K562 (cell line): Measurements from ENCODE around the gene NECAB3. TPM values are rescaled to one million over a fixed set of nuclear protein-coding genes. Genes with fewer than 3 reads are reported as not detected.

Source experiments
- ATAC-seq: fragments of 200-7000 bp; cut with Tn5 transposase; 3 replicates; pipeline ENCODE4 v1.9.1; 2020; ENCODE audit warnings: moderate library complexity
- BruUV-seq: library from RNA; stranded (reverse); fragments of 400-500 nt; replicated peaks from 2 replicates; lab custom pipeline; 2021; lab: Mats Ljungman, UMichigan
- CTCF ChIA-PET: fragments of 300-600 bp; formaldehyde crosslinking; extraction: SDS; loops from one replicate; lab custom pipeline; 2021; ENCODE audit warnings: low intra/inter-chr PET ratio; lab: Yijun Ruan, JAX
- POLR2A ChIA-PET: fragments of 300-600, 350-650 bp; sonication (Branson Sonifier 250); formaldehyde crosslinking; extraction: SDS; loops from one replicate; lab custom pipeline; 2021; ENCODE audit warnings: antibody characterized with exemption, inconsistent platforms; lab: Yijun Ruan, JAX
- DNase-seq, 4 experiments: peaks; one replicate each; pipeline versions ENCODE4 v3.0.0 to v3.0.0-alpha.2; 2011 to 2018; ENCODE audit warnings: low spot score in 3 of 4, mixed read lengths in 3 of 4; ENCODE audit errors: extremely low read depth in 1 of 4
- FAIRE-seq: peaks from 2 replicates; lab custom pipeline; 2011; peaks lifted over from hg19 to GRCh38; lab: Jason Lieb, UNC
- H2AFZ ChIP-seq: 2 replicates; pipeline ENCODE4 v1.6.0; 2011; ENCODE audit warnings: low read depth, low read length, control low read depth, inconsistent platforms
- H3K27ac ChIP-seq: fragments of 200-600 bp; 3 replicates; pipeline ENCODE4 v1.8.0; 2011; ENCODE audit warnings: low read depth, mild to moderate bottlenecking, control low read depth, inconsistent platforms, low read length, moderate library complexity, mixed read lengths; ENCODE audit errors: extremely low read depth
- H3K27me3 ChIP-seq, 2 experiments: fragments of 300-600 bp in 1 of 2; 2 replicates in 1 of 2; 3 replicates in 1 of 2; pipeline versions ENCODE4 v1.6.0 to v1.8.0; 2011; ENCODE audit warnings: inconsistent platforms in 2 of 2, low read length in 2 of 2, mild to moderate bottlenecking in 1 of 2, mixed read lengths in 1 of 2, moderate library complexity in 1 of 2; ENCODE audit not compliant: control insufficient read depth in 2 of 2, insufficient read depth in 2 of 2
- H3K36me3 ChIP-seq: fragments of 300-600 bp; 3 replicates; pipeline ENCODE4 v1.8.0; 2011; ENCODE audit warnings: mild to moderate bottlenecking, low read length, inconsistent platforms; ENCODE audit not compliant: control insufficient read depth, insufficient read depth
- H3K4me1 ChIP-seq, 2 experiments: fragments of 200-600 bp in 1 of 2; replicated peaks in 1 of 2; 2 replicates in 1 of 2; 3 replicates in 1 of 2; pipeline versions ENCODE4 v1.5.1 to v1.8.0; 2011; ENCODE audit warnings: inconsistent platforms in 2 of 2, low read length in 2 of 2, mild to moderate bottlenecking in 1 of 2, mixed read lengths in 1 of 2, moderate library complexity in 1 of 2; ENCODE audit not compliant: control insufficient read depth in 2 of 2, insufficient read depth in 2 of 2
- H3K4me2 ChIP-seq: 2 replicates; pipeline ENCODE4 v1.6.1; 2011; ENCODE audit warnings: low read length, control low read depth, inconsistent platforms, mixed read lengths; ENCODE audit not compliant: insufficient read depth
- H3K4me3 ChIP-seq: fragments of 200-600 bp; sonication (generic), shearing (Covaris generic); 2 replicates; pipeline ENCODE4 v1.5.1; 2016; ENCODE audit warnings: control low read depth, inconsistent platforms
- H3K79me2 ChIP-seq: fragments of 200-600 bp; 3 replicates; pipeline ENCODE4 v1.8.0; 2011; ENCODE audit warnings: low read length, inconsistent platforms; ENCODE audit not compliant: control insufficient read depth, insufficient read depth
- H3K9ac ChIP-seq, 2 experiments: 2 replicates each; pipeline versions ENCODE4 v1.6.0 to v1.6.1; 2011; ENCODE audit warnings: low read depth in 2 of 2, low read length in 2 of 2, control low read depth in 1 of 2, inconsistent platforms in 1 of 2, mild to moderate bottlenecking in 1 of 2, mixed read lengths in 1 of 2; ENCODE audit not compliant: insufficient read depth in 1 of 2
- H3K9me1 ChIP-seq: one replicate; pipeline ENCODE4 v1.6.0; 2011; ENCODE audit warnings: inconsistent platforms, mild to moderate bottlenecking, low read length, moderate library complexity; ENCODE audit not compliant: control insufficient read depth, insufficient read depth
- H3K9me3 ChIP-seq: replicated peaks from 2 replicates; pipeline ENCODE4 v1.5.1; 2011; ENCODE audit warnings: low read depth, low read length, inconsistent platforms; ENCODE audit not compliant: control insufficient read depth, insufficient read depth
- H4K20me1 ChIP-seq: replicated peaks from 2 replicates; pipeline ENCODE4 v1.6.1; 2011; ENCODE audit warnings: low read length, inconsistent platforms, mixed read lengths; ENCODE audit not compliant: control insufficient read depth, insufficient read depth
- E2F3 ChIP-seq: fragments of 250-450 bp; sonication (Bioruptor Pico); IDR thresholded peaks from 2 replicates; pipeline ENCODE4 v1.4.0; 2020; ENCODE audit warnings: mild to moderate bottlenecking
- PRDM10 ChIP-seq: fragments of 450-650 bp; IDR thresholded peaks from 2 replicates; pipeline ENCODE4 v1.6.1; 2018; ENCODE audit not compliant: partially characterized antibody
- WGBS: fragments of 100-300 bp; shearing (Covaris generic); methylation state at CpG from one replicate; pipeline ENCODE4 v1.1.6; 2016; ENCODE audit warnings: low coverage, mixed read lengths; ENCODE audit not compliant: insufficient coverage; ENCODE audit errors: missing lambda C conversion rate; 5-methylcytosine and 5-hydroxymethylcytosine counted together
- in situ Hi-C: fragments of 300-500 bp; cut with MboI; formaldehyde crosslinking; loops from 4 replicates; pipeline ENCODE4 v1.15.0; 2018; ENCODE audit warnings: inconsistent platforms, mixed read lengths
- intact Hi-C: fragments of 100-400 bp; cut with micrococcal nuclease; formaldehyde crosslinking; loops from 2 replicates; pipeline ENCODE4 v1.14.2; 2022
- polyA plus RNA-seq, 8 experiments: library from polyadenylated mRNA; depleted of rRNA in 4 of 8; stranded (reverse) in 5 of 8; unstranded in 3 of 8; fragments of >200 nt; fragmentation: Nextera tagmentation in 2 of 8; fragmentation: Illumina TruSeq in 1 of 8; extraction: Ambion mirVana in 2 of 8; extraction: Trizol in 1 of 8; gene quantifications; 2 replicates each; pipeline versions ENCODE4 v1.2.1 to v1.2.3, GENCODE V29; 2011 to 2014; ENCODE audit warnings: inconsistent platforms in 1 of 8, missing spikeins in 1 of 8
- total RNA-seq, 7 experiments: library from RNA; depleted of rRNA in 6 of 7; stranded (reverse); fragments of >200 nt in 6 of 7; fragmentation: Illumina TruSeq in 2 of 7; extraction: Trizol in 2 of 7; gene quantifications; 2 replicates each; pipeline versions ENCODE4 v1.2.1 to v1.2.3, GENCODE V29; 2011 to 2021; ENCODE audit warnings: low replicate concordance in 1 of 7

NECAB3 gene
- total and polyA plus RNA-seq, 9 of the 15 experiments (the other 6 are each of a cell fraction or from before 2014, with no cell fraction given): 0.94 to 63.3 (median 31.5) TPM

GRCh38 chr20:33681728-33682353 is 7.6 kb upstream of the NECAB3 start:
- H3K9me1 ChIP-seq: no peaks in the 10 kb centered on the region
- H3K79me2 ChIP-seq: peaks cover 35% of the 10 kb centered on the region
- 53% methylated on average over 9 of the region's 9 CpGs for WGBS
- H3K27ac ChIP-seq: no peak overlapping the region
- FAIRE-seq (no peak), DNase-seq (peak in 1 of 4 experiments; percentile 5), ATAC-seq (no peak)
- CTCF ChIA-PET: no interaction called here
- BruUV-seq: no TSS peak
- POLR2A ChIA-PET: interaction anchor here (0.6 to 2.2 kb wide), 6 partner anchors 9 to 1032 kb away, joined by 3 to 11 read pairs (median 6); partner anchors contain the start of genes ACTL10 and ZNF341
- H3K9me3 ChIP-seq: no peaks in the 10 kb centered on the region
- in situ Hi-C loops: no loop called here
- H4K20me1 ChIP-seq: peaks cover 28% of the 10 kb centered on the region; the same call in 1 of the 2 replicates
- H3K36me3 ChIP-seq: peaks cover 47% of the 10 kb centered on the region; the same call in 2 of the 3 replicates
- peaks cover 12 to 45% of the 10 kb centered on the region in 2 experiments for H3K4me1 ChIP-seq
- H2AFZ ChIP-seq: no peak overlapping the region
- no peaks in the 10 kb centered on the region for H3K27me3 ChIP-seq
- H3K4me3 ChIP-seq: no peak overlapping the region
- H3K9ac ChIP-seq: peak overlapping the region in 1 of 2 experiments; percentile 80; a peak in 2 of 4 replicates
- no peak overlapping the region for H3K4me2 ChIP-seq
- TF ChIP-seq E2F3 (CRISPR knock-in tag) (no peak), PRDM10 (peak; percentile 94)
- intact Hi-C loops: no loop called here
